Colonic mucosa (tissue), 4 donors: Measurements from ENCODE around the gene DACT1. TPM values are rescaled to one million over a fixed set of nuclear protein-coding genes. Genes with fewer than 3 reads are reported as not detected.

Source experiments
- DNase-seq: peaks from one replicate; pipeline ENCODE4 v3.0.0-alpha.2; 2020
- H3K27ac ChIP-seq: fragments of 200-600 bp; one replicate; pipeline ENCODE4 v1.8.0; 2021
- H3K27me3 ChIP-seq: fragments of 200-600 bp; one replicate; pipeline ENCODE4 v1.8.0; 2021
- H3K36me3 ChIP-seq: fragments of 200-600 bp; one replicate; pipeline ENCODE4 v1.8.0; 2021
- H3K4me1 ChIP-seq: fragments of 200-600 bp; one replicate; pipeline ENCODE4 v1.8.0; 2021; ENCODE audit warnings: mild to moderate bottlenecking
- H3K4me3 ChIP-seq: fragments of 200-600 bp; one replicate; pipeline ENCODE4 v1.8.0; 2021
- H3K9ac ChIP-seq, 2 donors: one replicate each; pipeline ENCODE4 v1.7.0; 2013; ENCODE audit warnings: control low read depth in 2 of 2, low read depth in 2 of 2, low read length in 2 of 2
- H3K9me3 ChIP-seq: fragments of 200-600 bp; one replicate; pipeline ENCODE4 v1.8.0; 2021
- intact Hi-C: fragments of 100-400 bp; cut with DNase I; formaldehyde crosslinking; loops from one replicate; pipeline ENCODE4 v1.14.1; 2022
- total RNA-seq, 2 donors: library from RNA; stranded (reverse); fragmentation: NEBNext Ultra II Directional in 1 of 2; extraction: Animal tissue kit (Norgen Biotek cat#: 25700) in 1 of 2; gene quantifications; one replicate each; pipeline ENCODE4 v1.2.1, GENCODE V29; 2021
- TF ChIP-seq, protein P1 (sequence below): fragments of 200-600 bp; IDR thresholded peaks from one replicate; pipeline ENCODE4 v1.8.0; 2022; ENCODE audit warnings: antibody characterized with exemption, mild to moderate bottlenecking
- donor health status: healthy.
- donor health status: DM: no; HTN: no; CAD: no.
- donor health status: DM: no; HTN: no; CAD: no.

The DACT1 gene
- total RNA-seq, 2 donors from 2014 or later: 1.5 to 4.9 TPM

DNA sequence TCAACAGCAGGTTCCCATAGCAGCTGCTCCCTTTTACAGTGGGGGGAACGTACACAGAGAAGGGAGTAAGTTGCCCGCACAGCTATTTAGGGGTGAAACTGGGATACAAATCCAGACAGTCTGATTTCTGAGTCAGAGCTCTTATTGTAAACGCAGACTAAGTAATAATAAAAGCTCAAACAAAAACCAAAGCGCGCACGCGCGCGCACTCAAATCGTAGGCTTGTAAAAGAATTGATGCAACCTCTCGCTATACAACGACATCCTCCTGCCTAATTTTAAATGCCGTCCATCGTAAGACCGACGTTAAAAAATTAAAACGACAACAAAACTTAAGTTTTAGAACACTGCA is 747 bp upstream of the DACT1 start:
- Histone ChIP-seq H3K9ac (peak overlapping the region in 1 of 2 donors; percentile 61), H3K4me3 (peak overlapping the region; percentile 81), H3K4me1 (no peaks in the 10 kb centered on the region), H3K27me3 (peaks cover 16% of the 10 kb centered on the region), H3K27ac (peak overlapping the region; percentile 64), H3K36me3 (no peaks in the 10 kb centered on the region), H3K9me3 (no peaks in the 10 kb centered on the region)
- DNase-seq: peak; percentile 56
- intact Hi-C loops: loop anchor here (5.0 kb wide), 1 partner anchor 135 kb away; no protein-coding TSS in a partner anchor
- TF ChIP-seq, protein P1, sequence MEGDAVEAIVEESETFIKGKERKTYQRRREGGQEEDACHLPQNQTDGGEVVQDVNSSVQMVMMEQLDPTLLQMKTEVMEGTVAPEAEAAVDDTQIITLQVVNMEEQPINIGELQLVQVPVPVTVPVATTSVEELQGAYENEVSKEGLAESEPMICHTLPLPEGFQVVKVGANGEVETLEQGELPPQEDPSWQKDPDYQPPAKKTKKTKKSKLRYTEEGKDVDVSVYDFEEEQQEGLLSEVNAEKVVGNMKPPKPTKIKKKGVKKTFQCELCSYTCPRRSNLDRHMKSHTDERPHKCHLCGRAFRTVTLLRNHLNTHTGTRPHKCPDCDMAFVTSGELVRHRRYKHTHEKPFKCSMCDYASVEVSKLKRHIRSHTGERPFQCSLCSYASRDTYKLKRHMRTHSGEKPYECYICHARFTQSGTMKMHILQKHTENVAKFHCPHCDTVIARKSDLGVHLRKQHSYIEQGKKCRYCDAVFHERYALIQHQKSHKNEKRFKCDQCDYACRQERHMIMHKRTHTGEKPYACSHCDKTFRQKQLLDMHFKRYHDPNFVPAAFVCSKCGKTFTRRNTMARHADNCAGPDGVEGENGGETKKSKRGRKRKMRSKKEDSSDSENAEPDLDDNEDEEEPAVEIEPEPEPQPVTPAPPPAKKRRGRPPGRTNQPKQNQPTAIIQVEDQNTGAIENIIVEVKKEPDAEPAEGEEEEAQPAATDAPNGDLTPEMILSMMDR: no peak

DNA sequence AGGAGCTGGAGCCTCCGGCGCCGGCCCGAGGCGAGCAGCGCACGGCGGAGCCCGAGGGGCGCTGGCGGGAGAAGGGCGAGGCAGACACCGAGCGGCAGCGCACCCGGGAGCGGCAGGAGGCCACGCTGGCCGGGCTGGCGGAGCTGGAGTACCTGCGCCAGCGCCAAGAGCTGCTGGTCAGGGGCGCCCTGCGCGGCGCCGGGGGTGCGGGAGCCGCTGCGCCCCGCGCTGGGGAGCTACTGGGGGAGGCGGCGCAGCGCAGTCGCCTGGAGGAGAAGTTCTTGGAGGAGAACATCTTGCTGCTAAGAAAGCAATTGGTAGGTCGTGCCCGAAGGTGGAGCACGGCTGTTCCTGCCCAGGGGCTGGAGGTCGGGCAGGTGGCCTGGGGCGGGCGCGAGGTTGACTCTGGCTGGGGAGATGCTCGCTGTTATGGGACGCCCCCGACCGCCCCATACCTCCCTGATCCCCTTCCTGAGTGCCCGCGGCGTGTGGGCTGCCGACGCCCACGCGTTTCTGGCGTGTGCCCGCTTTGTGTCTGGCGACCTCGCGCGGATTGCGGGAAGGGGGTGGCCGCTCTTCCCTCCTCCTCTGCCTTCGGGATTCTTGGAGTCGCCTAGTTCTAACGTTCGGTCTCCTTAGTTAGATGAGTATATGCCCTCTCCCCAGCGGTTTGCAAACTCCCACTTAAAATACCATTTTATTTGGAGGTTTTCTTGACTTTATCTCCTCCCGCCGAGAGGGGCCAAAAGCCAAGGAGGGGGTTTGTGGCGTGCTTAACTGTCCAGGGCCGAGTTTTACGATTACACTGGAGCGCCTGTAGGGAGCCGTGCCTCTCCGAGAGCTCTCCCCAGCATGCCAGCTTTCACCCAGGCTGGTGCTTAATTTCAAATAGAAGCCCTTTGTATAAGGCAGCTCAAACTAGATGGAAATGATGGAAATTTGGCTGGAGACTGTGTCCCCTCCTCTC is 752 bp downstream of the DACT1 start:
- Histone ChIP-seq H3K36me3 (no peaks in the 10 kb centered on the region), H3K4me1 (no peaks in the 10 kb centered on the region), H3K9ac (peak overlapping the region; percentile 22 to 87), H3K4me3 (peak overlapping the region; percentile 81), H3K27ac (peak overlapping the region; percentile 77), H3K27me3 (peaks cover 16% of the 10 kb centered on the region), H3K9me3 (no peaks in the 10 kb centered on the region)
- intact Hi-C loops: loop anchor here (5.0 kb wide), 1 partner anchor 136 kb away; no protein-coding TSS in a partner anchor
- DNase-seq: peak; percentile 24
- TF ChIP-seq, protein P1: no peak

DNA sequence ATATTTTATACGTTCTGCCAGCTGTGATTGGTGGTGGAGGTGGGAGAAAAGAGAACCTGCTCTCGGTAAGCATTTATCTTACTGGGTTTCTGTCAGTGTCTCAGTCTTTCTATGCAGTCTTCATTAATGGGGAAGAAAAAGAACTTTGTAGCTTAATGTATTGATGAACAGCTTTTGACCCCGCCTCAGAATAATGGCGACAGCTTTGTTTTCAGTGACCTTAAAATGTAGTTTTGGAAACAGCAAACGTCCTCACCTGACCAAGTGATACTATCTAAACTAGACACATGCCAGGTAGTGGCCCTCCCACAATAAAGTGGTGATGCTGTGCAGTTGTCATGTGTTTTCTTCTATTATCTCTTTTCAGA is 1.4 kb downstream of the DACT1 start:
- Histone ChIP-seq H3K27me3 (peaks cover 16% of the 10 kb centered on the region), H3K9ac (peak overlapping the region in 1 of 2 donors; percentile 22), H3K36me3 (no peaks in the 10 kb centered on the region), H3K4me3 (peak overlapping the region; percentile 81), H3K4me1 (no peaks in the 10 kb centered on the region), H3K27ac (no peak overlapping the region), H3K9me3 (no peaks in the 10 kb centered on the region)
- TF ChIP-seq, protein P1: no peak
- intact Hi-C loops: loop anchor here (5.0 kb wide), 1 partner anchor 137 kb away; no protein-coding TSS in a partner anchor
- no peak for DNase-seq

DNA sequence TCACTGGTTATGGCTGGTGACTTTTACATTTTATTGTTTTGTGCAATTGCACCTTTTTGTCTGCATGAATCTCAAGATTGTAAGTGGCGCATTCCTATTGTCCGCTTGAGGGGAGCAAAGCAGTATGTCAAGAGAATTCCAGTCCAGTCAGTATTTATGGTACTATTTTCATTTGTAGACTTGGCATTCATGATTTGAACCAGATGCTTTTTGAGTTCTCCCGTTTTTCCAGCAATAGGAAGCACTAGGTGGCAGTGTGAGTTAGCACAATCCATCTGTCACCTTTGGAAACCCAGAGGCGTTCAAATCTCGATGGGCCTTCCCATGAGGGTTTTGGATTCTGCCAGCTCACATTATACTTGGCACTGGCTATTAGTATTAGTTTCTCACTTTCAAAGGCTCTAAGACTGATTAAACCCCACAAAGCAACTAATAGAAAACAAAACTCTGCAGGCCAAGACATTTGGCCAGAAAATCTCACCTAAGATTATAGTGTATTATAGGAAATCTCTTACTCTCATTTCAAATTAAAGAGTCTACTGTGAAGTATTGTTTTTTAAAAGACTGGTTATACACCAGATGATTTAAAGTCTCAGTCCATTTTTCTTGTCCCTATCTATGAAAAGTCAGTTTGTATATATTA is 2.2 kb downstream of the DACT1 start:
- intact Hi-C loops: loop anchor here (5.0 to 10.0 kb wide), 3 partner anchors 138 to 382 kb away; no protein-coding TSS in a partner anchor
- Histone ChIP-seq H3K4me3 (no peak overlapping the region), H3K27me3 (peaks cover 16% of the 10 kb centered on the region), H3K27ac (no peak overlapping the region), H3K36me3 (no peaks in the 10 kb centered on the region), H3K4me1 (no peaks in the 10 kb centered on the region), H3K9ac (no peak overlapping the region), H3K9me3 (no peaks in the 10 kb centered on the region)
- peak; percentile 68 for DNase-seq
- TF ChIP-seq, protein P1: peak; percentile 49

DNA sequence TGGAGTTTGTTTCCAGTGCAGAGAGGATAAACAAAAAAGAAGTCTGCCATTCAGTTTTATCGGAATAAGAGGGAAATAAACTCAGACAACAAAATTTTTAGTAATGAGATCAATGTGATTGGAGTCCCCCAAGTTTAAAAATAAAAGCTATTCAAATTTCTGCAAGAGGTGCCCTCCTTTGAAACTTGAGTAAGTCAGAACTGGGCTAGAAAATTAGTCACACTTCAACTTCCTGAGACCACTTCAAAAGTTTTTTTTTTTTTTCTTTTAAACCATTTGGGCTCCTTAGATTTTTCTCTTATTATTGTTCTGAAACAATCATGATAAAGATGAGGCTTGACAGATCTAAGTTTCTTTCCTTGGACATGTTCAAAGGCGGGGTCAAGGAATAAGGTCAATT is 3.2 kb downstream of the DACT1 start:
- Histone ChIP-seq H3K27ac (no peak overlapping the region), H3K4me1 (no peaks in the 10 kb centered on the region), H3K27me3 (peaks cover 16% of the 10 kb centered on the region), H3K9me3 (no peaks in the 10 kb centered on the region), H3K36me3 (no peaks in the 10 kb centered on the region), H3K9ac (no peak overlapping the region), H3K4me3 (no peak overlapping the region)
- DNase-seq: no peak
- intact Hi-C loops: loop anchor here (5.0 to 10.0 kb wide), 2 partner anchors 184 to 381 kb away; no protein-coding TSS in a partner anchor
- TF ChIP-seq, protein P1: no peak
